HG03571 (cell line): ENCODE measurements around the gene FYB1.

Experiments
- ATAC-seq: cut with Tn5 transposase; IDR thresholded peaks from one replicate; pipeline ENCODE4 v1.9.1; 2021; ENCODE audit not compliant: unreplicated experiment

The FYB1 gene

DNA sequence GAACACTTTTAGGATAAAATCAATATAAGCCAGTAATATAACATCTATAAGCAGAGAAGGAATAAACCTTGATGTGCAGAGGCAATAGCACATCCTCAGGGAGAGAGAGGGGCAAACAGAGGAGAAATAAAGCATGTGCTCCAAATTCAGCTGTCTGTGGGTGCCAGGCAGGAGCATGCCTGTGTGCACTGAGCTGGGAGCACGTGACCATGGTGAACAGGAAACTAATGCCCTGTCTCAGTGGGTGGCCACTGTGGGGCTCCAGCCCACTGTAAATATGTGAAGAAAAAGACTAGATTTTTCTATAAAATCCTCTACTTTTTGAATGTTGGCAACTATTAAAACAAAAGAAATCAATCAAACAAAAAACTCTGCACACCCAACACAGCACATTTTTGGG lies 55.3 kb downstream of the FYB1 start:
- no peak for ATAC-seq

DNA sequence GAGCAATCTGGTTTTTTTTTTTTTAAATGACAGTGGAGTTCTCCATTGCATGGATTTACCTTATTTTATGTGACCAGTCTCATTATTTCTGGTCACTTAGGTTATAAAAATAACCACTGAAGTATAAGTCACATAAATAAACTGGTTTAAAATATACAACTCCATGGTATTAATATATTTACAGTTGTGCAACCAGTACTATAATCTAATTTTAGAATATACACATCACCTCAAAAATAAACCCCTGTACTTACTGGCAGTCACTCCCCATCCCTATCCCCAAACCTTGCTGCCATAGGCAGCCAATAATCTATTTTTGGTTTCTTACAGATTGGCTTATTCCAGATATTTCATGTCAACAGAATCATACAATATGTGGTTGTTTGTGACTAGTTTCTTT lies 57.8 kb downstream of the FYB1 start:
- ATAC-seq, result no peak

DNA sequence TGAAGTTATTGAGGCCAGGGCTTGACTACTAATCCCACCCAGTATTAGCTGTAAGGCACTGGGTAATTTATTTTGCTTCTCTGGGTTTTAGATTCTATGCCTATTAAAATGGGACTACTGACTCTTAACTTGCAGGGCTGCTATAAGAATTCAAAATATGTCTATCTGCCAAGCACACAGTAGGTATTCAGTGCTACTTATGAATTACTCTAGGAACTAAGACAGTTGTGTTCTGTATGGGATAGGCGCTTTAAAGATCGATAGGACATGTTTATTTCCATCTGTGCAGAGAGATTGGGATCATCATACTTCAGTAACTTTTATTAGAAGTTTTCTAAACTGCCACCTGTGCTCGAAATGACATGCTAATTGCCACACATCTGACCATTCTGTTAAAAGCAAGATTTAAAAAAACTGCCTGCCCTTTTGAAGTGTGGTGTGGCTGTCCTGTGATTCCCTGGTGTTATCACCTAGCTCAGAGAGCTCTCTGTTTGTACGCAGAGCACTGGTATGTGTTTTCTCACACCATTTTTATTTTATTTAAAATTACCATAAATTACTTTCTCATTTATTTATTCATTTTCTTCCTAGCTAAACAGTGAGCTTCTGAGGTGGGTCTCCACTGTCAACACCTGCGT lies 58.7 kb downstream of the FYB1 start:
- no peak for ATAC-seq

DNA sequence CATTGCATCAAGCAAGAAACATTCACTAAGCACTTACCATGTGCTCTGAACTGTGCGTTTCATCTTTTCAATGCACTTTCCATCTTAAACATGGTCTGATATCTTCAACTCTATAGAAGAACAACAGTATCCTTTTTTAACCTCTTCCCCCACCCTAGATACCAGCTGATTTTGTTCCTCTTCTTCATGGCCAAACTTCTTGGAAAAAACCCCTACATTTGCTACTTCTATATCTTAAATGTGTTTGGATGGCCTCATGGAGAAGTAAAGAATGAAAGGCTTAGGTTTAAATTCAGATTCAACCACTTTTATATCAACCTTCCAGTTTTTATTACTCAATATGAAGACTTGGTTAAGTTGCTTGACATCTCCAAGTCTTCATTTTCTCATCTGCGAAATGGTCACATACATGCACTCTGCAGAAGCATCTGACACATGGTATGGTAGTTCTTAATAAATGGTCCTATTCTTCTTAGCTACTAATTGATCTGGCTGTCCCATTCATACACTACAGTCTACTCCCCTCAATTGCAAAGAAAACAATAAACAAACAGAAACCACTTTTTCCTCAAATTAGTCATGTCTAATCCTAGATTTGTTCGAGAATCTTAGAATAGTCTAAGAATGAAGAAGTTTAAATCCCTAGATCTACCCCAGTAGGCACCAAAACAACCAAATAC lies 59.4 kb downstream of the FYB1 start:
- ATAC-seq, result no peak

DNA sequence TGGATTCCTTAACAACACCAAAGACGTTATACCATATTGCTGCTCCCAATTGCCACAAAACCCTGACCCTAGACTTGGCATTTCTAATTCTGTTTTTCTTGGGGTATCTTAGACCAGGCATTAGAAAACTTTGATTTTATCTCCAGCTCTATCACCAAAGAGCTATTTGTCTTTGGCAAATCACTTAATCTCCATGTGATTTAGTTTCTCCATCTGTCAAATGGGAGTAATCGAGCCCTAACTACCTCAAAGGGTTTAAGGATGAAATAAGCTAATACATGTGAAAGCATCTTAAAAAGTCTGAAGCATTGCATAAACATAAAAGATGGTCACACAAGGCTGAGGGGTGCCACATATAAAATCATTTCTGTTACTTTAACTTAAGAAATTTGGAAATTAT lies 60.6 kb downstream of the FYB1 start:
- ATAC-seq, result no peak

DNA sequence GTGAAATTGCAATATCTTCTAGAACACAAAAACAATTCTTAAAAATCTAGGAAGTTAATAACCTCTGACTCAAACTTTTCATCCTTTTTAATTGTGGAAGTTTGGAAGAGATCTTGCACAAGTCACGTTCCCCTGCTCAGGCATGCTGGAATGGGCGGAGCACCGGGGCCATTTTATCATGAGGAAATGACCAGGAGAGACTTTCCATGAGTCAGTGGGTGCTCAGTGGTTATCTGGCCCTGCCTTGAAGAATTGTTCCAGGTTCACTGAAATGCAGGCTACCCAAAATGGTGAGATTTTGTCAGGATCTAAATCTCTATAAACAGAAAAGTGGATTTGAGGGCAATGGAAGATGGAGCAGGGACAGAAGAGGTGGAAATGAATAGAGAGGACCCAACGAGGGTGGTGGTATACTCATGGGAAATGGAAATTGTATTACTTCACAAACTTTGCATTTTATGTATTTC lies 61.2 kb downstream of the FYB1 start:
- no peak for ATAC-seq

DNA sequence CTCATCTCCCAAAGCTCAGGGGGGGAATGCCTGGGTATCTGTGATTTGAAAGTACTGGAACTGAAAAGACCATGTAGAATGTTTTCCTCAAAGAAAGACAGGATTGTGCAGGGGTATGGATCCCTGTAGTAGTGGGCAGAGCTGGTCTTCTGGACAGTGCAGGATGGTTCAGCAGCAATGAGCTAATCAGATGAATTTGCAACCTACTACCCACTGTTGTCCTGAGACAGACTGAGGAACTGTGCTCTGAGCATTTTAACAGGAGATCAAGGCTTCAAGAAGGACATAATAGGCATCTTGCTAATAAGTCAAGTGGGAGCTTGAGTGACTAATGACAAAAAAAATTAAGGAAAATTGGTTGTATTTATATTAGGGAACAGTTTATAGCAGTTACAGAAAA lies 61.7 kb downstream of the FYB1 start:
- no peak for ATAC-seq

DNA sequence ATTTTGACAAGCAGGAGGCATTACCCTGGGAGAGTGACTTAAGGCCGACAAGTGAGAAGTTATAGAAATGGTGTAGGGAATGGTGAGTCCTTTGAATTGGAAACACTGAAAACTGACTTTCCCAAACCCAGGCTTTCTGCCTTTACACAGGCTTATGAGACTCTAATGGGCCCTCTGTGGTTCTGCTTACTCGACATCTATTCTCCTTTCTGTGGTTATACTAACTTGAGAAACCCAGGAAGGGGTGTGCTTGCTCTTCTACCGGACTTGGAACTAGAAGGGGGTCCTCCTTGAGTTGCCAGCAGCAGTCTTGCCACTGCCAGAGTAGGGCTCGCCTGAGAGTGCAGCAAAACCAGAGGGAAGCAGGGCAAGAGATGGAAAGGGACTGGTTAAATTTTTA lies 63.3 kb downstream of the FYB1 start:
- ATAC-seq, result no peak

DNA sequence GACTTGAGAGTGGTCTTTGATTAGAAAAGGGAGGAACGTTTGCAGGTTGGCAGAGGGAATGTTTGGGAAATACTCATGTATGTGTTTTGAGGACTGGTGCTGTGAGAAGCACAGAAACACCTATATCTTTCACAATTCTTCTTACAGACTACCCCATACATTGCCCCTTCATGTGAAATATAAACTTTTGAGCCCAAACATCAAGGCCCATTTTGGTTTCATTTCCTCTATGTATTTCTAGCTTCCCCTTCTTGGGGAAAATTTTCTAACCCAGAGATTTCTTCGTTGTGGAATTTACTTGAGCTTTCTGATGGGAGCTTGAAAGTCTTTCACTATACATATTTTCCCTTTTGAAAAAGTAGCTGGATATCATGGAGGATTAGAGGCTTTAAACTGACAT lies 67.6 kb downstream of the FYB1 start:
- no peak for ATAC-seq

DNA sequence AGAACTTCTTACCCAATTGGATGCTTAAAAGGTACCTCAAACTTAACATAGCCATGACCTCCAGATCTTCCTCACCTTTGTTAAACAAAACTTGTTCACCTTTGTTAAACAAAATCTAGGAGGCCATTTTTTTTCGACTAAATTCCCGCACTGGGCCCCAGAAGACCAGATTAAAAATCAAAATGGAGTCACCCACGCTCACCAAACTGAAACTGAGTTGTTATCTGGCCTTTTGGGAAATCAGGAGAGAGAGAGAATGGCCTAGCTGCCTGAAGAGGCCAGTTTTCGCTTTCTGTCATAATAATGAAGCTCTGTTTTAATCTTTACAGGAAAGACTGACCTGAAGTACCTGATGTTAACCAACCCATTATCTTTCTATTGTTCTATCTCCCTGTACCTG lies 69.4 kb downstream of the FYB1 start:
- no peak for ATAC-seq

DNA sequence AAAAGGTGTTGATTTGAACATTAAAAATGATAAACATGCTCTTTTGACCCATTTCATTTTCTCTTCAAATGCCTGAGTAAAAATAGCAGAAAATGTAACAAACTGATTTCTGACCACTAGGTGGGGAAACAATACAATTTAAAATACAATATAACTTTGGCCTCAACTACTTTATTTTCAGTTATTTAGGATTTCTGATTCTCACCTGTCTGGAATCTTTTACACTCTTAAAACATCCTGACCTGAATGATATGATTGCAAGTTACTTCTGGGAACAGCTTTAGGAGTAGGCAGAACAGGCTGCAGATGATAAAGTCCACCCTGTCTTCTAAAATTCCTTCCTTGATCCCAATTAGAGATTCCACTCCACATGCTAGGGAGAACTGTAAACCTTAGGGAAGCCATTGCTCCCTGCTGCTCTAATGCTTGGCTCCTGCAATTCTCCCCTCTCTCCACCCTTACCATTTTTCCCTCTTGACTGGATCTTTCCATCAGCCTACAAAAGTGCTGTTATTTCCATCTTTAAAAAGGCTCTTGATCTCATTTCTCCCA lies 70.3 kb downstream of the FYB1 start:
- ATAC-seq, result no peak

DNA sequence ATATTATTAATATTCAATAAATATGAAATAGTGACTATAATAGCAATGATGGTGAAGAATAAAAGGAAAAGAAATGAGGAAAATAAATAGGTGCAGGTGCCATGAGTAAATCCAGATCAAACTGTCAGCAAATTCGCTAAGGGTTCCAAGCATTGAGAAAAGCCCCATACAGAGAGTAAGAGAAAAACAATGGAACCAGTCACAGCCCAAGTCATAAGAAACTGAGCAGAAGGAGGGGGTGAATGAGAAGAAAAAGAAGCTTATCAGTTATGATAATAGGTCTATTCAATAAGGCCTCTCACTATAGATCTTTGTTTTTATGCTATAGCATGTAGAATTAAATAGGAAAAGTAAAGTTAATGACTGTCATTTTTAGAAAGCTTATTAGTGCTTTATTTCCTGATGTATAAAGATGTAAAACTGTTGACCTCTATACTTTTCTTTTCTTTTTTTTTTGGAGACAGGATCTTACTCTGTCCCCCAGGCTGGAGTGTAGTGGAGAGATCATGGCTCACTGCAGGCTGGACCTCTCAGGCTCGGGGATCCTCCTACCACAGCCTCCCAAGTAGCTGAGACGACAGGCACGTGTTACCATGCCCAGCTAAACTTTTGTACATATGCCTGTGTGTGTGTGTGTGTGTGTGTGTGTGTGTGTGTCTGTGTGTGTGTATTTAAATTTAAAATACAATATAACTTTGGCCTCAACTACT lies 72.4 kb downstream of the FYB1 start:
- no peak for ATAC-seq

DNA sequence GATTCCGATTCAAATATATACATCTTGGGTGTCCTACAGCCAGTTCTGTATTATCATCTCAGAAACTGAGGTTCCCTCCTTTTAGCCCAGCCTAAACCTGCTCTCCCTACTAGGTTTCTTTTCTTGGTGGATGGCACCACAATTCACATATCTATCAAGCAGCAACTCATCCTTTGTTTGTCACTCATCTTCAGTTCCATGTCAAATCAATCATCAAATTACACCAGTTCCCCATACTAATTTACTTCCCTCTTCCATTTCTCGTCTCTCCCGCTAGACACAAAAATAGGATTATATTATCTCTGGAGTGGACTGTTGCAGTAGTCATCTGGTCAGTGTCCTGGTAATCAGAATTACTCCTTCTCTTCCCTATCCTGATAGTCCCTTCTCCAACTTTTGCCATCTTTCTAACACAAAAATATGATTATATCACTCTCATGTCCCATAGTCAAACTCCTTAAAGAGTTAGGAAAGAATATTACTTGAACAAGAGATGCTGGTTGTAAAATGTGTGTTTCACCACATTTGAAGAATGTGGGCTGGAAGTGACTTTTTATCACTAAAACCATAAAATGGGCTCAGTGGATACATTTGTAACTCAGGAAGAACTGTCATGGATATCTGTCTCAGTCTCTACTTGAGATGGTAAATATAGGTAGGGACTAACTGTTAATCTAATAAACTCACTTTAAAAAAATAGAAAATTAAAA lies 76.1 kb downstream of the FYB1 start:
- ATAC-seq, result no peak

DNA sequence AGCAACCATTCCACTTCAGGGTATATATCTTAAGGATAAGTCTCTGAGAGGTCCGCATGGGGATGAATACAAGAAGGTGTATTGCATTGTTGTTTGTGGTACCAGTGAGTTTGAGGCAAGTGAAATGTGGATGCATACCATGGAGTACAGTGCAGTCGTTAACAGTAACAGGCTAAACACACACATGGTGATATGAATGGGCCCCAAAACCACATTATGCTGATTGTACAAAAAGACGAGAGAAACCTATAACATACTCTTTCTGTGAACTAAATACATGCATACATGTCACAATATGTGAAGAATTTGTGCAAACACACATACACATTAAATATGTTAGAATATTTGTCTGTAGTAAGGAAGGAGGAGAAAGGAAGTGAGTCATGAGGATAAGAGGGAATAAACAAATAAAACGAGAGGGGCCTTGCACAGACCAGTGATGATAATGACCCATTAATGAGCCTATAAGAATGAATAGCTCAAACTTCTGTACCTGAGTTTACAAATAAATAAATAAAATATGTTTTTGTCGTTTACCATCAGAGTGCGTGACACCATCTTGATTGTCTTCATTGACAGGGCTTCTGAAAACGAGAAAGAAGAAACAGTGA lies 78.7 kb downstream of the FYB1 start:
- no peak for ATAC-seq

DNA sequence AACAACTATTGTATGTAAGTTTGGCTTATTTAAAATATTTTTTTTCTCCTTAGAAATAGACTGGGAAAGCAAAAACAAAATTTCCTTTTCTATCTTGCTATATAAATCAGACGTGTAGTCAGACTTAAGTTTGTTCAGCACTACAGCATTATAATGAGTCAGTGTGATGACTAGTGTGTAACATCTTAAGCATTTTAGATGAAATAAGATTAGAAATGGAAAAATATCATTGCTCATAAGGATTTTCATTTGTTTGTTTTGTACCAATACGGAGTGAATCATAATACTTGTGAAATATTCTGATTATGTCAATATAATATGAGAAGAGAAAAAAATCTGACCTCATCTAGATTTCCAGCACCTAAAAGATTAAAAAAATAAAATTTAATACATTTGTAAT lies 80.5 kb downstream of the FYB1 start:
- no peak for ATAC-seq

DNA sequence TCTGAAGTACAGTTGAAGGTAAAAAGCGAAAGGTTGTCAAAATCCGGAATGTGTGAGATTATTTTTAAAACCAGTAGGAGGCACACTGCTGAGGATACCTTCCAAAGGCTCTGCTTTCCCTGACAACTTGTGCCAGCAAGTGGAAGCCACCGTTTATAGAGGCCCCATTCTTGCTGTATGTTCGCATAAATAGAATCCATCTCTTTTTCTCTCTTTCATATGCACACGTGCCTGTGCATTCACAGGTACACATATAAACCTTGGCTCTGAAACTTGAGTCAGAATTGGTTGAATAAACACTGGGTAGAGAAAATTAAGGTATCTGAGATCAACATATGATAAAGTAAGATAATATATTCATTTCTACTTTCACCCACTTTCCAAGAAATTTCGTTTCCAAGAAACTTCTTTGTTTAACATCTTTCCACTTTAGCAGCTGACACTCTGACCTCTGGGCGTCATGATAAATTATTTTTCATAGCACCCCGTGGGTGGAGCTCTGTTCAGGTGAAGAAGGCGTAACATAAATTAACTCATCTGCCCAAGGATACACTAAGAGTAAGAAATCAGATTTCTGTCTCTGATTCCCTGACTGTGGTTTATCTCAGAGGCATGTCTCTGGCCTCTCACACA lies 81.4 kb downstream of the FYB1 start:
- ATAC-seq, result no peak

DNA sequence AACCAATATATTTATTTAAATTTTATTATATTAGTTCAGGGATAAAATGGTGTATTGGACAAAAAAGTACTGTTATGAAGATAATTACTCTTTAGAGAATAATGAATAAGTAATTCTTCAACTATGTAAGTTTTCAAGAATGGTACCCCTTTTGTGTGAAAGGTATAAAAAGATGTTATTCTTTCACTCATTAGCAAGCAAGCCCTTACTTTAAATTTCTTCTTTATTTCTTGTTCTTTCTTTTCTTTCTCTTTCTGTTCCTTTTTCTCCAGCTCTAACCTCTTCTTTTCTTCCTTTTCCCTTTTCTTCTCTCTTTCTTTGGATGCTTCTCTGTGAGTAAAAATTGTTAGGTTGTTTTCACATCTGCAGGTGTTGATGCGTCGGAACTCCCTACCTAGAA lies 82.0 kb downstream of the FYB1 start:
- ATAC-seq, result no peak

DNA sequence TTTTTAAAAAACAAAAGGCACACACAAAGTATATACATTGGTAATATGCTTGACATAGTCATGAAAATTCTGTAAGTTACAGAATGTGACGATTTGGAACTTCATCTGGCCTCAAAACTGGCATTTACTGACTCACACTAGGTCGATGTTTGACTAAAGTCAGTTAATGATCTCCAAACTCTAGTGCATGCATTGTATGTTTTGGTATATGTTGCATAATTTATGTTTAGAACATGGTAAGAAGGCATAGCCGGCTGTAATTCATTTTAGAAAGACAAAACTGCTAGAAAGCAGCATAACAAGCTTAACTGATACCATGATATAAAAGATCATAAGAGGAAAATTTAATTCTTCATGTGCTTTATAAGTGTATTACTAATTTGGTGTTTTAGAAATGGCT lies 86.6 kb downstream of the FYB1 start:
- ATAC-seq, result no peak

DNA sequence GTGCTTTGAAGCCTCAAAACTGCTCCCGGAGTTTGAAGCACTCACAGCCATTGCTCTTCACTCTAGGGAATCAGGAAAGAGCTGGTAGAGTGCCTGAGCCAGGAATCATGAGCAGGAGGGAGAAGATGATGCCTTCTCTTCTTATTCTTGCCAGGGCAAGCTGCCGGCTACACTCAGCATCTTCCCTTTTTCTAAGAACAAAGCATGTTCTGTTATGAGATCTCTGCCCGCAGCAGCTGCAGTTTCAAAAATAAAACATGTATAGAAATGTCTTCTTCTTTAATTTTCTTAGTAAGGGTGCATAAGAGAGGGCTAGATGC lies 87.3 kb downstream of the FYB1 start:
- no peak for ATAC-seq

DNA sequence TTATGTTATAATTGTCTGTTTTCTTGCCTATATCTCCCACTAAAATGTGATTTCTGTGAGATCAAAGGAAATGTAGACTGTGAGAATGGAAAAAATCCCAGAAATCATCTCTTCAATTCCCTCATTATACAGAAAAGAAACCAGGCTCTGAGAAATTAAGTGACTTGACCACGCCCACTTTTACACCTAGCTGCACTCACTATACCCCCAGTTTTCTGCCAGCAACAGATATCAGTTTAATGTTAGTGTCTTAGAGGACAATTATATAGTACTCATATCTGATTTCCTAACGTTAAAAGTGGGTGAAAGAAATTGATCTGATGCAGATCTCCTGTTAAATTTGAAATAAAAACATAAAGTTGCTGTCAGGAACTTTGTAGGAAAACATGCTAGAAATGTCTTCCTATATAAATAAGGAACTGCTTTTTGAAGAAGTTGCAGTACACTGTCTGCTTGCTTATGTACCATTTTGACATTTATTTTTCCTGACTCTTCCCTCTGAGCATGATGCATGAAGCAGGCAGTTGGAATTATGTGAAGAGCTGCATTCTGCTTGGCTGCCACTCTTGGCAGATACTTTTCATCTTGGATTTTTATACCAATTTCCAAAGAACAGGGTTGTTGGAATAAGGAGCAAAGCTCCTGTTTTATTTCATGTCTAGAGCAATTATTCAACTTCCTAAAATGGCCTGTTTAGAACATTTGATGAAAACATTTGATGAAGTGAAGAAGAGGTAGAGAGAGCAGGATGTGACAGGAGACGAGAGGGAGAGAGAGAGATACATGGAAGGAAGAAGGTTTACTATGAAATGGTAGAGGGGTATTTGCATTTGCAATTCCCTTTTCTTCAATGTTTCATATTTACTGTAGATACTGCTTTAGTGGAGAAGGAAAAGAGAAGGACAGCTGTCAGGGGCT lies 87.9 kb downstream of the FYB1 start:
- no peak for ATAC-seq
